ENCODE measurements around the gene UBE2Q1.
A peak's percentile ranks its signal among the peaks of the same experiment; 100 is the strongest.

GRCh38 chr1:154567386-154568156 is 9.1 kb upstream of the UBE2Q1 start, which contains the start of gene CHRNB2:
- peak in 3 of 6 experiments; percentile 12 to 15 (median 14) for TF ChIP-seq CTCF (IDR thresholded peaks at IDR 0.05)
- no peak for TF ChIP-seq POLR2A (IDR thresholded peaks at IDR 0.05)
- TF ChIP-seq POLR2AphosphoS5 (IDR thresholded peaks at IDR 0.05) = no peak

All from upper lobe of left lung (tissue), 4 donors.